Sigmoid colon (tissue), 7 donors: ENCODE measurements around the gene DMAC2. TPM values are rescaled to one million over a fixed set of nuclear protein-coding genes. Genes with fewer than 3 reads are reported as not detected.

Experiments used
- DNase-seq: peaks from one replicate; pipeline ENCODE4 v3.0.0-alpha.2; 2019
- H3K27ac ChIP-seq, 4 donors: fragments of 200-600 bp; sonication (generic); one replicate each; pipeline ENCODE4 v1.5.1; 2016 to 2019; ENCODE audit warnings: mild to moderate bottlenecking in 1 of 4
- H3K27me3 ChIP-seq, 3 donors: fragments of 200-600 bp; sonication (generic); one replicate each; pipeline ENCODE4 v1.5.1; 2019; ENCODE audit warnings: mild to moderate bottlenecking in 1 of 3
- H3K36me3 ChIP-seq, 4 donors: fragments of 200-600 bp; sonication (generic); one replicate each; pipeline ENCODE4 v1.5.1; 2016 to 2019
- H3K4me1 ChIP-seq, 4 donors: fragments of 200-600 bp; sonication (generic); one replicate each; pipeline ENCODE4 v1.5.1; 2017 to 2019
- H3K4me3 ChIP-seq, 4 donors: fragments of 200-600 bp; sonication (generic); one replicate each; pipeline ENCODE4 v1.5.1; 2017 to 2019; ENCODE audit warnings: mild to moderate bottlenecking in 2 of 4, moderate library complexity in 1 of 4
- H3K9me3 ChIP-seq, 4 donors: fragments of 200-600 bp in 3 of 4; sonication (generic) in 3 of 4; one replicate each; pipeline versions ENCODE4 v1.5.1 to v1.6.1; 2013 to 2019
- CTCF ChIP-seq, 4 experiments: fragments of 450-650 bp in 3 of 4; fragments of 200-600 bp in 1 of 4; IDR thresholded peaks; one replicate each; pipeline ENCODE4 v1.5.1; 2016 to 2019; ENCODE audit warnings: antibody characterized with exemption in 4 of 4, mild to moderate bottlenecking in 3 of 4, moderate library complexity in 2 of 4
- EP300 ChIP-seq, 4 donors: sonication (generic); formaldehyde crosslinking; IDR thresholded peaks; one replicate each; pipeline ENCODE4 v1.6.1; 2017; ENCODE audit warnings: antibody characterized with exemption in 4 of 4
- POLR2A ChIP-seq, 2 donors: fragments of 450-650 bp; IDR thresholded peaks; one replicate each; pipeline ENCODE4 v1.6.1; 2016; ENCODE audit warnings: antibody characterized with exemption in 2 of 2, mild to moderate bottlenecking in 2 of 2, moderate library complexity in 2 of 2
- POLR2AphosphoS5 ChIP-seq, 4 donors: sonication (generic); formaldehyde crosslinking; IDR thresholded peaks; one replicate each; pipeline ENCODE4 v1.6.1; 2017; ENCODE audit warnings: antibody characterized with exemption in 4 of 4
- WGBS, 2 donors: extraction: QIAGEN DNeasy Blood & Tissue Kit; methylation state at CpG; one replicate each; pipeline ENCODE4 v1.1.7; 2013; 5-methylcytosine and 5-hydroxymethylcytosine counted together
- intact Hi-C: fragments of 100-400 bp; cut with DNase I; formaldehyde crosslinking; loops from one replicate; pipeline ENCODE4 v1.15.1; 2023
- polyA plus RNA-seq, 3 donors: library from polyadenylated mRNA; stranded (reverse); fragments of 200-250 nt; gene quantifications; one replicate each; pipeline ENCODE4 v1.2.3, GENCODE V29; 2013
- total RNA-seq, 4 donors: library from RNA; depleted of rRNA; stranded (reverse); fragments of >200 nt; gene quantifications; one replicate each; pipeline ENCODE4 v1.1.0, GENCODE V29; 2016
- donor health status: healthy with polysubstance abuse.
- donor health status: Bipolar disorder and iron deficiency.
- donor health status: healthy.

DMAC2 gene
- total and polyA plus RNA-seq, 7 donors, result 33.9 to 58.0 (median 41.3) TPM

GRCh38 chr19:41442473-41443355 is 3.0 kb upstream of the DMAC2 start, which contains the start of gene ERICH4:
Gene ERICH4 (plus strand): TSS chr19:41443156. CDS start chr19:41443170, 14 bp downstream.
- no peak for TF ChIP-seq POLR2AphosphoS5 (IDR thresholded peaks at IDR 0.05)
- TF ChIP-seq POLR2A (IDR thresholded peaks at IDR 0.05), result no peak
- no peak for TF ChIP-seq CTCF (IDR thresholded peaks at IDR 0.05)
- no peak for TF ChIP-seq EP300 (IDR thresholded peaks at IDR 0.05)
- peaks cover 0 to 38% (median 0%) of the 10 kb centered on the region in 3 donors for H3K27me3 ChIP-seq
- 62 to 74% methylated on average over 7 of the region's 7 CpGs for WGBS, 2 donors
- H3K27ac ChIP-seq, result no peak within 1 kb of the TSS
- H3K4me1 ChIP-seq, result peaks cover 0 to 18% (median 11%) of the 10 kb centered on the region in 4 donors
- no peaks in the 10 kb centered on the region for H3K9me3 ChIP-seq
- H3K4me3 ChIP-seq, result no peak within 1 kb of the TSS
- intact Hi-C loops, result no loop called here
- peaks cover 0 to 4% (median 0%) of the 10 kb centered on the region in 4 donors for H3K36me3 ChIP-seq
- no peak for DNase-seq

GRCh38 chr19:41441321-41441945 is 1.7 kb upstream of the DMAC2 start:
- peaks cover 0 to 28% (median 0%) of the 10 kb centered on the region in 3 donors for H3K27me3 ChIP-seq
- no peak for TF ChIP-seq EP300 (IDR thresholded peaks at IDR 0.05)
- TF ChIP-seq POLR2AphosphoS5 (IDR thresholded peaks at IDR 0.05), result no peak
- no peak for TF ChIP-seq CTCF (IDR thresholded peaks at IDR 0.05)
- TF ChIP-seq POLR2A (IDR thresholded peaks at IDR 0.05), result no peak
- no peak overlapping the region for H3K4me3 ChIP-seq
- intact Hi-C loops, result no loop called here
- H3K9me3 ChIP-seq, result no peaks in the 10 kb centered on the region
- DNase-seq, result no peak
- peaks cover 0 to 17% (median 0%) of the 10 kb centered on the region in 4 donors for H3K36me3 ChIP-seq
- H3K27ac ChIP-seq, result no peak overlapping the region
- WGBS, 2 donors, result 70 to 87% methylated on average over 15 of the region's 15 CpGs
- H3K4me1 ChIP-seq, result peaks cover 0 to 18% (median 11%) of the 10 kb centered on the region in 4 donors

- no peak for TF ChIP-seq CTCF (IDR thresholded peaks at IDR 0.05)
- no peak for TF ChIP-seq POLR2AphosphoS5 (IDR thresholded peaks at IDR 0.05)
- no peak for TF ChIP-seq EP300 (IDR thresholded peaks at IDR 0.05)
- no peak for TF ChIP-seq POLR2A (IDR thresholded peaks at IDR 0.05)
- H3K36me3 ChIP-seq, result peaks cover 0 to 30% (median 2%) of the 10 kb centered on the region in 4 donors
- 94 to 99% methylated on average over 7 of the region's 7 CpGs for WGBS, 2 donors
- H3K4me1 ChIP-seq, result peaks cover 0 to 18% (median 11%) of the 10 kb centered on the region in 4 donors
- no peak overlapping the region for H3K27ac ChIP-seq
- H3K27me3 ChIP-seq, result peaks cover 0 to 13% (median 0%) of the 10 kb centered on the region in 3 donors
- H3K4me3 ChIP-seq, result no peak overlapping the region
- no peaks in the 10 kb centered on the region for H3K9me3 ChIP-seq
- DNase-seq, result peak; percentile 38
- intact Hi-C loops, result no loop called here
These were observed 1.7 kb downstream of the DMAC2 start for GRCh38 chr19:41437944-41438574.

GRCh38 chr19:41436674-41436951 is 3.1 kb downstream of the DMAC2 start:
- Histone ChIP-seq H3K36me3 (peaks cover 0 to 44% (median 13%) of the 10 kb centered on the region in 4 donors), H3K9me3 (no peaks in the 10 kb centered on the region), H3K27ac (no peak overlapping the region), H3K4me1 (peaks cover 0 to 18% (median 11%) of the 10 kb centered on the region in 4 donors), H3K4me3 (no peak overlapping the region), H3K27me3 (peaks cover 0 to 4% (median 0%) of the 10 kb centered on the region in 3 donors)
- TF ChIP-seq EP300 (IDR thresholded peaks at IDR 0.05) (no peak), POLR2A (IDR thresholded peaks at IDR 0.05) (no peak), POLR2AphosphoS5 (IDR thresholded peaks at IDR 0.05) (no peak), CTCF (IDR thresholded peaks at IDR 0.05) (no peak)
- no peak for DNase-seq
- intact Hi-C loops, result no loop called here
